ENCODE data around the gene PAF1. TPM values are rescaled to one million over a fixed set of nuclear protein-coding genes. Genes with fewer than 3 reads are reported as not detected.

The PAF1 gene
- total and polyA plus RNA-seq, 2 donors (not counting 1 experiment from before 2014, with no cell fraction given): 46.4 to 65.5 TPM

DNA sequence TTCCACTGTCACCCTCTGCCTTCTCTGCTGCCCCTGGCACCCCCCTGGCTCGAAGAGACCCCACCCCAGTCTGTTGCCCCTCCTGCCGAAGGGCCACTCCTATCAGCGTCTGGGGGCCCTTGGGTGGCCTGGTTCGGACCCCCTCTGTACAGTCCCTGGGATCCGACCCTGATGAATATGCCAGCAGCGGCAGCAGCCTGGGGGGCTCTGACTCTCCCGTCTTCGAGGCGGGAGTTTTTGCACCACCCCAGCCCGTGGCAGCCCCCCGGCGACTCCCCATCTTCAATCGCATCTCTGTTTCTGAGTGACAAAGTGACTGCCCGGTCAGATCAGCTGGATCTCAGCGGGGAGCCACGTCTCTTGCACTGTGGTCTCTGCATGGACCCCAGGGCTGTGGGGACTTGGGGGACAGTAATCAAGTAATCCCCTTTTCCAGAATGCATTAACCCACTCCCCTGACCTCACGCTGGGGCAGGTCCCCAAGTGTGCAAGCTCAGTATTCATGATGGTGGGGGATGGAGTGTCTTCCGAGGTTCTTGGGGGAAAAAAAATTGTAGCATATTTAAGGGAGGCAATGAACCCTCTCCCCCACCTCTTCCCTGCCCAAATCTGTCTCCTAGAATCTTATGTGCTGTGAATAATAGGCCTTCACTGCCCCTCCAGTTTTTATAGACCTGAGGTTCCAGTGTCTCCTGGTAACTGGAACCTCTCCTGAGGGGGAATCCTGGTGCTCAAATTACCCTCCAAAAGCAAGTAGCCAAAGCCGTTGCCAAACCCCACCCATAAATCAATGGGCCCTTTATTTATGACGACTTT lies 17.7 kb upstream of the PAF1 start:
- Histone ChIP-seq H4K20me1 (ENCODE audit: control insufficient read depth, extremely low read depth, insufficient read depth, low read length) (peaks cover 6% of the 10 kb centered on the region), H3K4me1 (ENCODE audit: control insufficient read depth, extremely low read depth, insufficient read depth, low read length) (peaks cover 14% of the 10 kb centered on the region), H3K27ac (ENCODE audit: insufficient read depth, low read length) (peak overlapping the region; percentile 97), H3K9ac (ENCODE audit: insufficient read depth, low read length) (peak overlapping the region; percentile 98), H3K36me3 (ENCODE audit: control insufficient read depth, insufficient read depth, low read length) (peaks cover 12% of the 10 kb centered on the region), H3K4me2 (ENCODE audit: extremely low read depth, insufficient read depth, low read length) (peak overlapping the region; percentile 83), H2AFZ (ENCODE audit: low read length) (no peak overlapping the region), H3K4me3 (replicated peaks in 1 of 4; ENCODE audit: control extremely low read depth in 1 of 4, insufficient read depth in 1 of 4, low read depth in 3 of 4, low read length in 4 of 4) (peak overlapping the region; percentile 79 to 98 (median 96)), H3K79me2 (ENCODE audit: control insufficient read depth, insufficient read depth, low read length) (peaks cover 38% of the 10 kb centered on the region), H3K9me3 (ENCODE audit: control insufficient read depth, insufficient read depth, low read depth, low read length) (no peaks in the 10 kb centered on the region), H3K27me3 (ENCODE audit: control insufficient read depth, insufficient read depth, low read length) (no peaks in the 10 kb centered on the region)
- no peak for TF ChIP-seq EZH2 (IDR thresholded peaks at IDR 0.05; ENCODE audit: low read length, missing control alignments)
- TF ChIP-seq, protein P1, sequence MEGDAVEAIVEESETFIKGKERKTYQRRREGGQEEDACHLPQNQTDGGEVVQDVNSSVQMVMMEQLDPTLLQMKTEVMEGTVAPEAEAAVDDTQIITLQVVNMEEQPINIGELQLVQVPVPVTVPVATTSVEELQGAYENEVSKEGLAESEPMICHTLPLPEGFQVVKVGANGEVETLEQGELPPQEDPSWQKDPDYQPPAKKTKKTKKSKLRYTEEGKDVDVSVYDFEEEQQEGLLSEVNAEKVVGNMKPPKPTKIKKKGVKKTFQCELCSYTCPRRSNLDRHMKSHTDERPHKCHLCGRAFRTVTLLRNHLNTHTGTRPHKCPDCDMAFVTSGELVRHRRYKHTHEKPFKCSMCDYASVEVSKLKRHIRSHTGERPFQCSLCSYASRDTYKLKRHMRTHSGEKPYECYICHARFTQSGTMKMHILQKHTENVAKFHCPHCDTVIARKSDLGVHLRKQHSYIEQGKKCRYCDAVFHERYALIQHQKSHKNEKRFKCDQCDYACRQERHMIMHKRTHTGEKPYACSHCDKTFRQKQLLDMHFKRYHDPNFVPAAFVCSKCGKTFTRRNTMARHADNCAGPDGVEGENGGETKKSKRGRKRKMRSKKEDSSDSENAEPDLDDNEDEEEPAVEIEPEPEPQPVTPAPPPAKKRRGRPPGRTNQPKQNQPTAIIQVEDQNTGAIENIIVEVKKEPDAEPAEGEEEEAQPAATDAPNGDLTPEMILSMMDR (conservative IDR thresholded peaks at IDR 0.05 in 1 of 2, IDR thresholded peaks at IDR 0.05 in 1 of 2; ENCODE audit: low read depth in 1 of 2, low read length in 2 of 2): no peak
- DNase-seq (ENCODE audit: low read depth in 2 of 2): peak; percentile 38 to 70

DNA sequence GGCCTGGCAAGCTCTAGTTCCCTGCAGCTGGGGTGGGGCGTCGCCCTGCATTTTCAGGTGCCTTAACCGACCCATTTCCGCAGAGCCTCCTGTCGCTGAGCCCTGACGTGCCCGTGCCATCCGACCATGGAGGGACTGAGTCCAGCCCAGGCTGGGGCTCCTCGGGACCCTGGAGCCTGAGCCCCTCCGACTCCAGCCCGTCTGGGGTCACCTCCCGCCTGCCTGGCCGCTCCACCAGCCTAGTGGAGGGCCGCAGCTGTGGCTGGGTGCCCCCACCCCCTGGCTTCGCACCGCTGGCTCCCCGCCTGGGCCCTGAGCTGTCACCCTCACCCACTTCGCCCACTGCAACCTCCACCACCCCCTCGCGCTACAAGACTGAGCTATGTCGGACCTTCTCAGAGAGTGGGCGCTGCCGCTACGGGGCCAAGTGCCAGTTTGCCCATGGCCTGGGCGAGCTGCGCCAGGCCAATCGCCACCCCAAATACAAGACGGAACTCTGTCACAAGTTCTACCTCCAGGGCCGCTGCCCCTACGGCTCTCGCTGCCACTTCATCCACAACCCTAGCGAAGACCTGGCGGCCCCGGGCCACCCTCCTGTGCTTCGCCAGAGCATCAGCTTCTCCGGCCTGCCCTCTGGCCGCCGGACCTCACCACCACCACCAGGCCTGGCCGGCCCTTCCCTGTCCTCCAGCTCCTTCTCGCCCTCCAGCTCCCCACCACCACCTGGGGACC lies 16.9 kb upstream of the PAF1 start:
- no peak overlapping the region for H2AFZ ChIP-seq (ENCODE audit: low read length)
- H3K79me2 ChIP-seq (ENCODE audit: control insufficient read depth, insufficient read depth, low read length): peaks cover 38% of the 10 kb centered on the region
- H3K27ac ChIP-seq (ENCODE audit: insufficient read depth, low read length): peak overlapping the region; percentile 97
- peak overlapping the region; percentile 98 for H3K9ac ChIP-seq (ENCODE audit: insufficient read depth, low read length)
- TF ChIP-seq, protein P1 (conservative IDR thresholded peaks at IDR 0.05 in 1 of 2, IDR thresholded peaks at IDR 0.05 in 1 of 2; ENCODE audit: low read depth in 1 of 2, low read length in 2 of 2): no peak
- TF ChIP-seq EZH2 (IDR thresholded peaks at IDR 0.05; ENCODE audit: low read length, missing control alignments): no peak
- peak overlapping the region; percentile 83 for H3K4me2 ChIP-seq (ENCODE audit: extremely low read depth, insufficient read depth, low read length)
- H3K9me3 ChIP-seq (ENCODE audit: control insufficient read depth, insufficient read depth, low read depth, low read length): no peaks in the 10 kb centered on the region
- H3K4me1 ChIP-seq (ENCODE audit: control insufficient read depth, extremely low read depth, insufficient read depth, low read length): peaks cover 18% of the 10 kb centered on the region
- peak in 1 of 2 donors; percentile 46 for DNase-seq (ENCODE audit: low read depth in 2 of 2)
- H3K36me3 ChIP-seq (ENCODE audit: control insufficient read depth, insufficient read depth, low read length): peaks cover 12% of the 10 kb centered on the region
- H3K27me3 ChIP-seq (ENCODE audit: control insufficient read depth, insufficient read depth, low read length): no peaks in the 10 kb centered on the region
- peaks cover 6% of the 10 kb centered on the region for H4K20me1 ChIP-seq (ENCODE audit: control insufficient read depth, extremely low read depth, insufficient read depth, low read length)
- H3K4me3 ChIP-seq (replicated peaks in 1 of 4; ENCODE audit: control extremely low read depth in 1 of 4, insufficient read depth in 1 of 4, low read depth in 3 of 4, low read length in 4 of 4): peak overlapping the region; percentile 79 to 98 (median 96)

DNA sequence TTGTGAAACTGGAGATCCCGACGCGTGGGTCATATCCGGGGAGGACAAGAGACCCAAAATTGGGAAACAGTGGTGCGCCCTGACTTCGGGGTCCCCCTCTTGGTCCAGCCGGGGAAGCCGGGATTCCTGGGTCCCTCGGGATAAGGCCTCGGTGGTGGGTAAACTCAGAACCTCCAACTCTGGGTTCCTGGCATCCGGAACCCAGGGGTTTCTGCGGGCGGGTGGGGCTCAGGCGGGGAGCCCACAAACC lies 16.4 kb upstream of the PAF1 start:
- TF ChIP-seq EZH2 (IDR thresholded peaks at IDR 0.05; ENCODE audit: low read length, missing control alignments): no peak
- TF ChIP-seq, protein P1 (conservative IDR thresholded peaks at IDR 0.05 in 1 of 2, IDR thresholded peaks at IDR 0.05 in 1 of 2; ENCODE audit: low read depth in 1 of 2, low read length in 2 of 2): no peak
- H3K4me2 ChIP-seq (ENCODE audit: extremely low read depth, insufficient read depth, low read length): peak overlapping the region; percentile 19
- H3K36me3 ChIP-seq (ENCODE audit: control insufficient read depth, insufficient read depth, low read length): peaks cover 12% of the 10 kb centered on the region
- H3K4me1 ChIP-seq (ENCODE audit: control insufficient read depth, extremely low read depth, insufficient read depth, low read length): peaks cover 19% of the 10 kb centered on the region
- peaks cover 38% of the 10 kb centered on the region for H3K79me2 ChIP-seq (ENCODE audit: control insufficient read depth, insufficient read depth, low read length)
- H2AFZ ChIP-seq (ENCODE audit: low read length): no peak overlapping the region
- peak overlapping the region; percentile 97 for H3K27ac ChIP-seq (ENCODE audit: insufficient read depth, low read length)
- H3K4me3 ChIP-seq (replicated peaks in 1 of 4; ENCODE audit: control extremely low read depth in 1 of 4, insufficient read depth in 1 of 4, low read depth in 3 of 4, low read length in 4 of 4): peak overlapping the region; percentile 79 to 98 (median 96)
- peak overlapping the region; percentile 98 for H3K9ac ChIP-seq (ENCODE audit: insufficient read depth, low read length)
- H3K27me3 ChIP-seq (ENCODE audit: control insufficient read depth, insufficient read depth, low read length): no peaks in the 10 kb centered on the region
- DNase-seq (ENCODE audit: low read depth in 2 of 2): no peak
- no peaks in the 10 kb centered on the region for H3K9me3 ChIP-seq (ENCODE audit: control insufficient read depth, insufficient read depth, low read depth, low read length)
- H4K20me1 ChIP-seq (ENCODE audit: control insufficient read depth, extremely low read depth, insufficient read depth, low read length): peaks cover 6% of the 10 kb centered on the region
